ENCODE measurements around the gene STARD6.
"Not testable (repeated sequence)": the region's sequence is repeated elsewhere in the genome, so short reads cannot be mapped to it uniquely, and the experiment has no call there.

STARD6 gene

DNA sequence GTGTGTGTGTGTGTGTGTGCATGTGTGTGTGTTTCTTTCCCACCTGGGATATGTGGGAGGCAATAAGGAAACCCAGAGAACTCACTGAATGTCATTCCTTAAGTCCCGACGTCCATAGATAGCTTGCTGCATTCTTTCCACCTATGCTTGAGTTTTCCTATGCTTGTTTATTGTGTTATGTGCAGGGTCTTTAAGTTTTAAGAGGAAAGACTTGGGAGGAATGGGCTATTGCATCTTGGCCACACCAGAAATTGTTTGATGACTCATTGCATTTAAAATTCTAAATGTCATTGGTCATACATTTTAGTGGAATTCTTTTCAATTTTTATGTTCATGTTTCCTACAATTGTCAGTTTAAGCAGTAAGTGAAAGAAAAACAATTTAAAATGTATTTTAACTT lies 33.7 kb downstream of the STARD6 start:
- H3K27ac ChIP-seq, result no peak overlapping the region
- TF ChIP-seq, protein P1, sequence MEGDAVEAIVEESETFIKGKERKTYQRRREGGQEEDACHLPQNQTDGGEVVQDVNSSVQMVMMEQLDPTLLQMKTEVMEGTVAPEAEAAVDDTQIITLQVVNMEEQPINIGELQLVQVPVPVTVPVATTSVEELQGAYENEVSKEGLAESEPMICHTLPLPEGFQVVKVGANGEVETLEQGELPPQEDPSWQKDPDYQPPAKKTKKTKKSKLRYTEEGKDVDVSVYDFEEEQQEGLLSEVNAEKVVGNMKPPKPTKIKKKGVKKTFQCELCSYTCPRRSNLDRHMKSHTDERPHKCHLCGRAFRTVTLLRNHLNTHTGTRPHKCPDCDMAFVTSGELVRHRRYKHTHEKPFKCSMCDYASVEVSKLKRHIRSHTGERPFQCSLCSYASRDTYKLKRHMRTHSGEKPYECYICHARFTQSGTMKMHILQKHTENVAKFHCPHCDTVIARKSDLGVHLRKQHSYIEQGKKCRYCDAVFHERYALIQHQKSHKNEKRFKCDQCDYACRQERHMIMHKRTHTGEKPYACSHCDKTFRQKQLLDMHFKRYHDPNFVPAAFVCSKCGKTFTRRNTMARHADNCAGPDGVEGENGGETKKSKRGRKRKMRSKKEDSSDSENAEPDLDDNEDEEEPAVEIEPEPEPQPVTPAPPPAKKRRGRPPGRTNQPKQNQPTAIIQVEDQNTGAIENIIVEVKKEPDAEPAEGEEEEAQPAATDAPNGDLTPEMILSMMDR (conservative IDR thresholded peaks at IDR 0.05; ENCODE audit: low read depth), result no peak
- ChIA-PET CTCF (no interaction called here), POLR2A (ENCODE audit: low non-redundant PET) (no interaction called here)
- no peak for DNase-seq (ENCODE audit: low spot score)

DNA sequence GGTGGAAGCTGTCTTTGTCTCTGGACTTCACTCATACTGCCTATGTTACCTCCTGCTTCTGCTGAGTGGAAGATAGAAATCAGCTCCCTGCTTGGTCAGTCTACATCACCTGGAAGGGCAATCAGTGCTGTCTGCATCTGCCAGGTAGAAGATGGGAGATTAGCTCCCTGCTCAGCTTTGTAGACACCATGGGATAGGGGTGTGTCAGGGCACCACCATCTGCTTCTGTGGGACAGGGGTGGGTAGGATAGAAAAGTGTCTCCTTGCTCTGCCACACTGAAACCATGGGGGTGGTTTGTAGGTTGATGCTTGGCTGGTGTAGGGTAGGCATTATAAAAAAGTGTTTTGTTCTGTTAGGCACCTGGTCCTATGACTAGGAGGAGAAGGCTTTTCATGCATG lies 34.1 kb downstream of the STARD6 start:
- no peak for DNase-seq (ENCODE audit: low spot score)
- TF ChIP-seq, protein P1 (conservative IDR thresholded peaks at IDR 0.05; ENCODE audit: low read depth), result no peak
- POLR2A ChIA-PET (ENCODE audit: low non-redundant PET), result no interaction called here
- no peak overlapping the region for H3K27ac ChIP-seq
- CTCF ChIA-PET, result no interaction called here

DNA sequence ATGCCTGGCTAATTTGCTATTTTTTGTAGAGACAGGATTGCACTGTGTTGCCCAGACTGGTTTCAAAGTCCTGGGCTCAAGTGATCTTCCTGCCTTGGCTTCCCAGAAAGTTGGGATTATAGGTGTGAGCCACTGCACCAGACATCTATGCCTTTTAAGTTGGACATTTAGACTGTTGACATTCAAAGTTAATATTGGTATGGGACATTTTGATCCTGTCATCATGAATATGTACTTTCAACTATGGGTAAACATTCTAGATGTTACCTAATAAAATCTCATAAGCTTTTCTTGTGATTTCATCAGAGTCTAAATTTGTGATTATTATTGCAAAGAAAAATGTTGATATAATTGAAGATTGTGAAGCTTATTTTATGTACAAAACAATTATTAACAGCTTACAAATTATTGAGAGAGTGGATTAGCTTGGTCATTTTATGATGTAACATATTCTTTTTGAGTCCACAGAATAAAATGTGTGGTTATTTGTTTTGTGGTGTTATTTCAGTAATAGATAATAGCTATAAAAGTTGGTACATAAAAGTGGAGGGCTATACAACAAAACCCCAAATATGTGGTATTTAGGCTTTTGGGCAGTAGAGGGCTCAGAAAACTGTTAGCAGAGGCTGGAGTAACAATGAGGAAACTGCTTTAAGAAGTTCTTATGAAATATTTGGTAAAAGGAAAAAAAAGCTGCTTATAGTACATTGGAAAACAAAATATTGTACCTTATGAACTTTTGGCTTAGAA lies 41.4 kb downstream of the STARD6 start:
- CTCF ChIA-PET, result interaction anchor here (0.6 to 0.7 kb wide), 2 partner anchors 17 to 627 kb away, joined by 3 to 4 read pairs; no protein-coding TSS in a partner anchor

DNA sequence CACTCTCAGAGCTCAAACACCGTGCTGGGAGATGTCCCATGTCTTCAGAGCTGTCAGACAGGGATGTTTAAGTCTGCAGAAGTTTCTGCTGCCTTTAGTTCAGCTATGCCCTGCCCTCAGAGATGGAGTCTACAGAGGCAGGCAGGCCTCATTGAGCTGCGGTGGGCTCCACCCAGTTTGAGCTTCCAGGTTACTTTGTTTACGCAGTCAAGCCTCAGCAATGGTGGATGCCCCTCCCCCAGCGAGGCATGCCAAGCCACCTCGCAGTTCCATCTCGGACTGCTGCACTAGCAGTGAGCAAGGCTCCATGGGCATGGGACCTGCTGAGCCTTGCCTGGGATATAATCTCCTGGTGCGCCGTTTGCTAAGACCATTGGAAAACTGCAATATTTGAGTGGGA lies 48.1 kb downstream of the STARD6 start:
- CTCF ChIA-PET; DNase-seq (ENCODE audit: low spot score); POLR2A ChIA-PET (ENCODE audit: low non-redundant PET); H3K27ac ChIP-seq: not testable (repeated sequence)

More for the DNA sequence above, 41.4 kb downstream of the STARD6 start:
- TF ChIP-seq, protein P1 (conservative IDR thresholded peaks at IDR 0.05; ENCODE audit: low read depth), result no peak
- no peak for DNase-seq (ENCODE audit: low spot score)
- POLR2A ChIA-PET (ENCODE audit: low non-redundant PET), result no interaction called here
- H3K27ac ChIP-seq, result no peak overlapping the region

DNA sequence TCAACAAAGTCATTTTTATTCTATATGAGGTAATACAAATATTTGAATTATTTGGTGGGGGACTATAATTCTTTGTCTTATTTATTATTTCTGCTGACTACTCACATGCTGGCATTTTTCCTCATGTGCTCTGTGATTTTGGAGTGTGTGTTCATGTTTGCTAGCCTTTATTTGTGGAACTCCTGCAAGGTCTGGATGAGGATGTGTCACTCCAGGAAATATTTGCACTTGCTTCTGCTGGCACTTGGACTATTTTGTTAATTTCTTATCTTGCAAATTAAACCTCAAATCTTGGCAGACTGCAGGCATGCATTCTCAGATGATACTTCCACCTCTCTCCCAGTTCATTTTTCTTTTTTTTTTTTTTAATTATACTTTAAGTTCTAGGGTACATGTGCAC lies 54.2 kb downstream of the STARD6 start:
- TF ChIP-seq, protein P1 (conservative IDR thresholded peaks at IDR 0.05; ENCODE audit: low read depth), result no peak
- no peak overlapping the region for H3K27ac ChIP-seq
- DNase-seq (ENCODE audit: low spot score), result no peak
- ChIA-PET CTCF (no interaction called here), POLR2A (ENCODE audit: low non-redundant PET) (no interaction called here)

DNA sequence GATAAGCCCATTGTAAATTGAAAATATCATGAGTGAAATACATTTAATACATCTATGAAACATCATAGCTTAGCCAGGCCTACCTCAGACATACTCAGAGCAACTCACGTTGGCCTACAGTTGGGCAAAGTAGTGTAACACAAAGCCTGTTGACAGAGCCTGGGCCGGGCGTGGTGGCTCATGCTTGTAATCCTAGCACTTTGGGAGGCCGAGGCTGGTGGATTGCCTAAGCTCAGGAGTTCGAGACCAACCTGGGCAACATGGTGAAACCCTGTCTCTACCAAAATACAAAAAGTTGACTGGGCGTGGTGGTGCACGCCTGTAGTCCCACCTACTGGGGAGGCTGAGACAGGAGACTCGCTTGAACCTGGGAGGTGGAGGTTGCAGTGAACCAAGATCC lies 58.7 kb downstream of the STARD6 start:
- CTCF ChIA-PET; POLR2A ChIA-PET (ENCODE audit: low non-redundant PET); DNase-seq (ENCODE audit: low spot score); H3K27ac ChIP-seq: not testable (repeated sequence)

DNA sequence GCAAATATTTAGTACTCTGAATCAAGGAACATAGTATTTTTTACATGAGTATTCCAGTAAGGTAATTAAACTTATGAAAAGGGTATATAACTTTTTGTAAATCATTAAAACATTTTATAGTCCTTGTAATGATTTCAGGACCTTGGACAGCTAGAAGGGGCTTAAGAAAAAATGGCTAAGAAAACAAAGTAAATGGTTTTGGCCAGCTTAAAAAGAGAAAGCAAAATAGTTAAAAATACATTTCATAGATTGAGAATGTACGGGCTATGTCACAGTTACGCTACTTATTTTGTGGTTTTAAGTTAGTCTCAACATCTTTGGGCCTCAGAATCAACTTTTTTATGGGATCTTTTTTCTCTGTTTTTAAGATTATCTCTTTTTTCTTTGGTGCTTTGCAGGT lies 61.6 kb downstream of the STARD6 start:
- CTCF ChIA-PET, result no interaction called here
- no peak for DNase-seq (ENCODE audit: low spot score)
- no peak overlapping the region for H3K27ac ChIP-seq
- TF ChIP-seq, protein P1 (conservative IDR thresholded peaks at IDR 0.05; ENCODE audit: low read depth), result no peak
- POLR2A ChIA-PET (ENCODE audit: low non-redundant PET), result no interaction called here

DNA sequence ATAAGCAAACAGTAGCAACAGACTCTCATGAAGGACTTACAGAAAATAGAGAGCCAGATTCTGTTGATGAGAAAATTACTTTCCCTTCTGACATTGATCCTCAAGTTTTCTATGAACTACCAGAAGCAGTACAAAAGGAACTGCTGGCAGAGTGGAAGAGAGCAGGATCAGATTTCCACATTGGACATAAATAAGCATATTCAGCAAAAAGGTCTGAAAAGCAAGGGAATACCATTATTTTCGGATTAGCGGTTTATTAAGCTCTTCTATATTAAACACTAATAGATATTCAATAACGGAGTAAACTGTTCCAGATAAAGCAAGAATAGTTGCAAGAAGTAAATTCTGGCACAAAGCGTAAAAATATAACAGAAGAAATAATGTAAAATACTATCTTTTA lies 63.4 kb downstream of the STARD6 start:
- no peak overlapping the region for H3K27ac ChIP-seq
- TF ChIP-seq, protein P1 (conservative IDR thresholded peaks at IDR 0.05; ENCODE audit: low read depth), result no peak
- no peak for DNase-seq (ENCODE audit: low spot score)
- POLR2A ChIA-PET (ENCODE audit: low non-redundant PET), result no interaction called here
- CTCF ChIA-PET, result no interaction called here

All from RWPE1 (cell line).